PFSK-1 (cell line): Measurements from ENCODE around the gene NHERF2.

Experiments
- FOXP2 ChIP-seq: optimal IDR thresholded peaks from 2 replicates; pipeline ENCODE3; 2011; ENCODE audit warnings: borderline replicate concordance, control low read depth, inconsistent platforms; ENCODE audit not compliant: insufficient read depth; ENCODE audit errors: extremely low read length, extremely low read depth
- POLR2AphosphoS5 ChIP-seq: IDR thresholded peaks from 2 replicates; pipeline ENCODE4 v1.6.1; 2012; ENCODE audit warnings: low read depth, mild to moderate bottlenecking, control low read depth, low read length, moderate library complexity
- SIN3A ChIP-seq: IDR thresholded peaks from 2 replicates; pipeline ENCODE4 v1.6.1; 2012; ENCODE audit warnings: mild to moderate bottlenecking, low read length, moderate library complexity, borderline replicate concordance; ENCODE audit not compliant: insufficient read depth
- TAF1 ChIP-seq: IDR thresholded peaks from 2 replicates; pipeline ENCODE4 v1.6.1; 2012; ENCODE audit warnings: low read length, control low read depth, borderline replicate concordance; ENCODE audit not compliant: insufficient read depth
- TF ChIP-seq, protein P1 (sequence below), 2 experiments: IDR thresholded peaks; 2 replicates each; pipeline versions ENCODE4 v1.6.1 to v1.8.0; 2011 to 2012; ENCODE audit warnings: low read depth in 2 of 2, low read length in 2 of 2, control low read depth in 1 of 2, inconsistent platforms in 1 of 2, mild to moderate bottlenecking in 1 of 2, moderate library complexity in 1 of 2; ENCODE audit not compliant: insufficient read depth in 1 of 2

The NHERF2 gene

GRCh38 chr16:2082983-2083364 lies 56.3 kb downstream of the NHERF2 start:
- TF ChIP-seq, protein P1, sequence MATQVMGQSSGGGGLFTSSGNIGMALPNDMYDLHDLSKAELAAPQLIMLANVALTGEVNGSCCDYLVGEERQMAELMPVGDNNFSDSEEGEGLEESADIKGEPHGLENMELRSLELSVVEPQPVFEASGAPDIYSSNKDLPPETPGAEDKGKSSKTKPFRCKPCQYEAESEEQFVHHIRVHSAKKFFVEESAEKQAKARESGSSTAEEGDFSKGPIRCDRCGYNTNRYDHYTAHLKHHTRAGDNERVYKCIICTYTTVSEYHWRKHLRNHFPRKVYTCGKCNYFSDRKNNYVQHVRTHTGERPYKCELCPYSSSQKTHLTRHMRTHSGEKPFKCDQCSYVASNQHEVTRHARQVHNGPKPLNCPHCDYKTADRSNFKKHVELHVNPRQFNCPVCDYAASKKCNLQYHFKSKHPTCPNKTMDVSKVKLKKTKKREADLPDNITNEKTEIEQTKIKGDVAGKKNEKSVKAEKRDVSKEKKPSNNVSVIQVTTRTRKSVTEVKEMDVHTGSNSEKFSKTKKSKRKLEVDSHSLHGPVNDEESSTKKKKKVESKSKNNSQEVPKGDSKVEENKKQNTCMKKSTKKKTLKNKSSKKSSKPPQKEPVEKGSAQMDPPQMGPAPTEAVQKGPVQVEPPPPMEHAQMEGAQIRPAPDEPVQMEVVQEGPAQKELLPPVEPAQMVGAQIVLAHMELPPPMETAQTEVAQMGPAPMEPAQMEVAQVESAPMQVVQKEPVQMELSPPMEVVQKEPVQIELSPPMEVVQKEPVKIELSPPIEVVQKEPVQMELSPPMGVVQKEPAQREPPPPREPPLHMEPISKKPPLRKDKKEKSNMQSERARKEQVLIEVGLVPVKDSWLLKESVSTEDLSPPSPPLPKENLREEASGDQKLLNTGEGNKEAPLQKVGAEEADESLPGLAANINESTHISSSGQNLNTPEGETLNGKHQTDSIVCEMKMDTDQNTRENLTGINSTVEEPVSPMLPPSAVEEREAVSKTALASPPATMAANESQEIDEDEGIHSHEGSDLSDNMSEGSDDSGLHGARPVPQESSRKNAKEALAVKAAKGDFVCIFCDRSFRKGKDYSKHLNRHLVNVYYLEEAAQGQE (IDR thresholded peaks at IDR 0.05; ENCODE audit: insufficient read depth in 1 of 2, low read depth in 2 of 2, low read length in 2 of 2), result no peak
- TF ChIP-seq SIN3A (no peak), FOXP2 (no peak), POLR2AphosphoS5 (no peak), TAF1 (no peak)

- TF ChIP-seq TAF1 (no peak), POLR2AphosphoS5 (no peak), FOXP2 (no peak), SIN3A (no peak)
- TF ChIP-seq, protein P1 (IDR thresholded peaks at IDR 0.05; ENCODE audit: insufficient read depth in 1 of 2, low read depth in 2 of 2, low read length in 2 of 2), result no peak
Observed at GRCh38 chr16:2083409-2083808, 56.7 kb downstream of the NHERF2 start.

DNA sequence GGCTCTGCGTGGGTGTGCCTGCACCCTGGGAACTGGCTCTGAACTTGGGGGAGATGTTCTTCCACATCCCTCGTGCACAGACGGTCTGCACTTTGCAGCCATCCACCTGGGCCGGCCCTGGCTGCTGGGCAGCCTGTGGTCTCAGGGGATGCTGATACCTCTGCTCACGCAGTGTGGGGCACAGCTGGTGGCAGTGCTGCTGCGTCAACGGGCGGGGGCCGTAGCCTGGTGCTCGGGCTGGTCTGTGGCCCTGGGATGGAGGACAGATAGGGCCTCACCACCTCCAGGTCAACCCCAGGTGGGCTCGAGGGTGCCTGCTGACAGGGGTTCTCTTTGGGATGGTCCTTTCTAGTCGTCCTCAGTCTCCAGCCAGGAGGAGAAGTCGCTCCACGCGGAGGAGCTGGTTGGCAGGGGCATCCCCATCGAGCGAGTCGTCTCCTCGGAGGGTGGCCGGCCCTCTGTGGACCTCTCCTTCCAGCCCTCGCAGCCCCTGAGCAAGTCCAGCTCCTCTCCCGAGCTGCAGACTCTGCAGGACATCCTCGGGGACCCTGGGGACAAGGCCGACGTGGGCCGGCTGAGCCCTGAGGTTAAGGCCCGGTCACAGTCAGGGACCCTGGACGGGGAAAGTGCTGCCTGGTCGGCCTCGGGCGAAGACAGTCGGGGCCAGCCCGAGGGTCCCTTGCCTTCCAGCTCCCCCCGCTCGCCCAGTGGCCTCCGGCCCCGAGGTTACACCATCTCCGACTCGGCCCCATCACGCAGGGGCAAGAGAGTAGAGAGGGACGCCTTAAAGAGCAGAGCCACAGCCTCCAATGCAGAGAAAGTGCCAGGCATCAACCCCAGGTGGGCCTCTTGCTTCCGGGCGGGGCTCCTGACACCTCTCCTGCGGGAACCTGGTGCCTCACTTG lies 57.4 kb downstream of the NHERF2 start:
- TF ChIP-seq SIN3A, result no peak
- no peak for TF ChIP-seq FOXP2
- TF ChIP-seq, protein P1 (IDR thresholded peaks at IDR 0.05; ENCODE audit: insufficient read depth in 1 of 2, low read depth in 2 of 2, low read length in 2 of 2), result no peak
- no peak for TF ChIP-seq POLR2AphosphoS5
- no peak for TF ChIP-seq TAF1

DNA sequence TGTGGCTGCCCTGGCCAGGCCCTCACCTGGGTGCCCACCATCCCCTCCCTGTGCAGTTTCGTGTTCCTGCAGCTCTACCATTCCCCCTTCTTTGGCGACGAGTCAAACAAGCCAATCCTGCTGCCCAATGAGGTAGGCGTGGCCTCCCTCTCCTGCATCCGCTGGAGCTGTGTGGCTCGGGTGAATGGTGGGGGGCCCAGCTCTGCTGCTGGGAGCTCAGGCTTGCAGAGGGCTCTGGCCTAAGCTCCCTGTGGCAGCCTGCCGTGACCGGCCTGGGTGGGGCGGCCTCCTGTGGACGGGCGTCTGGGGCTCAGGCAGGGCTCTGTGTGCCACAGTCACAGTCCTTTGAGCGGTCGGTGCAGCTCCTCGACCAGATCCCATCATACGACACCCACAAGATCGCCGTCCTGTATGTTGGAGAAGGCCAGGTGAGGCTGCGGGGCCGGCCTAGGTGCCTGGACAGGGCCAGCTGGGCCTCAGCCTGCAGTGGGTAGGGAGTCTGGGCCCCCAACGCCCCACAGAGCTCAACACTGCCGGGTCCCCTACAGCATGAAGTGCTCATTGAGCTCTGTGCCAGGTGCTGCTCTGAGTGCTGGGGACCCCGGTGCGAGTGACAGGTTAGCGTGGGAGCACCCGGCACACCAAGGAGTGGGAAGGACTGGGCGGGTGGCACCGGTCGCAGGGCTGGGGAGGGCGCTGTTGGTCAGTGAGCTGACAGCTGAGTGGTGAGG lies 58.4 kb downstream of the NHERF2 start:
- no peak for TF ChIP-seq SIN3A
- TF ChIP-seq, protein P1 (IDR thresholded peaks at IDR 0.05; ENCODE audit: insufficient read depth in 1 of 2, low read depth in 2 of 2, low read length in 2 of 2), result no peak
- no peak for TF ChIP-seq TAF1
- no peak for TF ChIP-seq POLR2AphosphoS5
- no peak for TF ChIP-seq FOXP2
